RWPE2 (cell line): ENCODE measurements around the gene TMEM147.

Source experiments
- ATAC-seq: fragments of 200-7000 bp; cut with Tn5 transposase; 3 replicates; pipeline ENCODE4 v1.9.1; 2021; ENCODE audit warnings: low read depth
- DNase-seq: peaks from one replicate; pipeline ENCODE4 v3.0.0-alpha.2; 2020; ENCODE audit warnings: low spot score
- H3K27ac ChIP-seq: fragments of 450-650 bp; 2 replicates; pipeline ENCODE4 v1.5.1; 2017; ENCODE audit warnings: mild to moderate bottlenecking; ENCODE audit not compliant: poor library complexity, severe bottlenecking
- H3K27me3 ChIP-seq: fragments of 250-450 bp; sonication (Bioruptor Pico); 2 replicates; pipeline ENCODE4 v1.5.1; 2021; ENCODE audit warnings: mild to moderate bottlenecking, moderate library complexity; ENCODE audit not compliant: insufficient read depth, poor library complexity, severe bottlenecking
- H3K36me3 ChIP-seq: fragments of 250-450 bp; sonication (Bioruptor Pico); 2 replicates; pipeline ENCODE4 v1.5.1; 2020; ENCODE audit warnings: low read depth, mild to moderate bottlenecking, moderate library complexity
- H3K4me1 ChIP-seq: fragments of 250-450 bp; sonication (Bioruptor Pico); 2 replicates; pipeline ENCODE4 v1.5.1; 2021; ENCODE audit warnings: mild to moderate bottlenecking, moderate library complexity; ENCODE audit not compliant: insufficient read depth, poor library complexity, severe bottlenecking
- H3K4me3 ChIP-seq: fragments of 250-450 bp; sonication (Bioruptor Pico); 2 replicates; pipeline ENCODE4 v1.5.1; 2021; ENCODE audit warnings: mild to moderate bottlenecking, moderate library complexity; ENCODE audit not compliant: severe bottlenecking
- H3K9me3 ChIP-seq: fragments of 250-450 bp; sonication (Bioruptor Pico); 2 replicates; pipeline ENCODE4 v1.5.1; 2021; ENCODE audit warnings: mild to moderate bottlenecking, moderate library complexity; ENCODE audit not compliant: severe bottlenecking
- TF ChIP-seq, protein P1 (sequence below): fragments of 450-650 bp; IDR thresholded peaks from one replicate; pipeline ENCODE4 v1.5.1; 2017; ENCODE audit warnings: mild to moderate bottlenecking, moderate library complexity; ENCODE audit not compliant: poor library complexity, severe bottlenecking

The TMEM147 gene

GRCh38 chr19:35596366-35596999 lies 51.1 kb downstream of the TMEM147 start:
- no peak overlapping the region for H3K27ac ChIP-seq

More at GRCh38 chr19:35596366-35596999, 51.1 kb downstream of the TMEM147 start:
- Histone ChIP-seq H3K9me3 (no peaks in the 10 kb centered on the region), H3K4me3 (no peak overlapping the region), H3K4me1 (no peaks in the 10 kb centered on the region), H3K27me3 (no peaks in the 10 kb centered on the region), H3K36me3 (no peaks in the 10 kb centered on the region)
- no peak for ATAC-seq
- DNase-seq, result no peak
- TF ChIP-seq, protein P1, sequence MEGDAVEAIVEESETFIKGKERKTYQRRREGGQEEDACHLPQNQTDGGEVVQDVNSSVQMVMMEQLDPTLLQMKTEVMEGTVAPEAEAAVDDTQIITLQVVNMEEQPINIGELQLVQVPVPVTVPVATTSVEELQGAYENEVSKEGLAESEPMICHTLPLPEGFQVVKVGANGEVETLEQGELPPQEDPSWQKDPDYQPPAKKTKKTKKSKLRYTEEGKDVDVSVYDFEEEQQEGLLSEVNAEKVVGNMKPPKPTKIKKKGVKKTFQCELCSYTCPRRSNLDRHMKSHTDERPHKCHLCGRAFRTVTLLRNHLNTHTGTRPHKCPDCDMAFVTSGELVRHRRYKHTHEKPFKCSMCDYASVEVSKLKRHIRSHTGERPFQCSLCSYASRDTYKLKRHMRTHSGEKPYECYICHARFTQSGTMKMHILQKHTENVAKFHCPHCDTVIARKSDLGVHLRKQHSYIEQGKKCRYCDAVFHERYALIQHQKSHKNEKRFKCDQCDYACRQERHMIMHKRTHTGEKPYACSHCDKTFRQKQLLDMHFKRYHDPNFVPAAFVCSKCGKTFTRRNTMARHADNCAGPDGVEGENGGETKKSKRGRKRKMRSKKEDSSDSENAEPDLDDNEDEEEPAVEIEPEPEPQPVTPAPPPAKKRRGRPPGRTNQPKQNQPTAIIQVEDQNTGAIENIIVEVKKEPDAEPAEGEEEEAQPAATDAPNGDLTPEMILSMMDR, result no peak
